Measurements from ENCODE around the gene STXBP1.

Gene STXBP1

DNA sequence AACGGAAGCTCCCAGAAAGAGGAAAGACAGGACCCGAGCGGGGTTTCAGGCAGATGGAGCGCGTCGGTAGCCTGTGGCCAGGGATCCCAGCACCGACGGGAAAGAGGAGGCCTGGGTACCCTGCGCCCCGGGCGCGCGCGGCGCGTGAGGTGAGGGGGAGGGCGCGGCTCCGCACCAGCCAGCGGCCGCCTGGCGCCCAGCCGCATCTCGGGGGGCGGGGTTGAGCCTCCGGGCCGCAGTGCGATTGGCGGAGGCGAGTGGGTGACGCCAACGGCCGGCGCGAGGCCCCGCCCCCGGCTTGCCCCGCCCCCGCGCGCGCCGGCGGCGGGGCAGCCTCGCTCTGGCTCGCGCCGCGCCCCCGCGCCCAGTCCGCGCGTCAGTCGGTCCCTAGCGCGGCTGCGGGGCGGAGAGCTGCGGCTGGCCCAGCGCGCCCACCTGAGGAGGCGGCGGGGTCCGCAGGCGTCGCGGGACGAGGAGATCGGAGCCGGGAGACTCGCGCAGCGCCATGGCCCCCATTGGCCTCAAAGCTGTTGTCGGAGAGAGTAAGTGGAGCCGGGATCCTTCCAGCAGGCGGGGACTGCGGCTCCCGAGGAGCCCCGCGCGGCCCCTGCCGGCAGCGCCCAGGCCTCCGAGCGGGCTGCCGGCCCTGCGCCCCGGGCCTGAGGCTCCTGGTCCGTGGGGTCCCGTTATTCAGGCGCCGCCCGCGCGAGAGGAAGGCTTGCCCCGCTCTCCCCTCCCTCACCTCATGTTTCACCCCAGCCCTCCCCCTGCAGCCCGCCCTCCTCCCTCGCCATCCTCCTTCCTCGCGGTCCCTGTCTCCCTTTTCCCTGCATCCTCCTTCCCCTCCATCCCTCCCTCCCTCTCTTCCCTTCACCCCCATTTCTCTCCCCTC is at the start of gene STXBP1:
Gene STXBP1, plus strand, starts transcription at position 379 of the 892 bp plus-strand sequence. Its CDS starts 127 bp downstream, at position 506.
- Mint-ChIP-seq H3K4me1 (ENCODE audit: low read depth) (peaks cover 21% of the 10 kb centered on the region), H3K27me3 (ENCODE audit: low read depth) (peaks cover 49% of the 10 kb centered on the region), H3K4me3 (peak within 1 kb of the TSS; percentile 96), H3K36me3 (ENCODE audit: low read depth) (no peaks in the 10 kb centered on the region), H3K9me3 (no peaks in the 10 kb centered on the region), H3K27ac (peak within 1 kb of the TSS; percentile 77)

DNA sequence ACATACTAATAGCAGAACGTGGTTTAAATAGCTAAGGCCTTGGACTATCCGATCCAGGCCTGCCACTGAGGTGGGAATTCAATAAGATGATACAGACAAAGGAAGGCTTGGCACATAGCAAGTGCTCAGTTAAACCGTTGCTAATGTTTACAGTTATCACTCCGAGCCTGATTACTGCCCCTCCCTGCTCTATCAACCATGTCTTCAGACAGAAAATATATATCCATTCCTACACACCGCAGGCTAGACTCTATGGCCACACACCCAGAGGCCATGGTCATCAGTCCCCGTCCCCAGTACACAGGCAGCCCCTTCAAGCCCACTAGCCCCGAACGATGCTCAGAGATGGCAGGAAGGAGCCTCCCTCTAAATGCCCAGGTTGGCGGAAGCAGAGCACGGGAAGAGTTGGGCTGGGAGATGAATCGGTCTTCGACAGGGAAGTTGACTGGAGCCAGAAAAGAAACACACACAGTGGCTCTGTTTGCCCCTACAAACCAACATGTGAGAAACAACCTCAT is 49.7 kb upstream of the STXBP1 start:
- peaks cover 49% of the 10 kb centered on the region for H3K4me1 Mint-ChIP-seq (ENCODE audit: low read depth)
- no peak overlapping the region for H3K4me3 Mint-ChIP-seq
- H3K36me3 Mint-ChIP-seq (ENCODE audit: low read depth), result peaks cover 23% of the 10 kb centered on the region
- no peaks in the 10 kb centered on the region for H3K9me3 Mint-ChIP-seq
- H3K27ac Mint-ChIP-seq, result no peak overlapping the region
- H3K27me3 Mint-ChIP-seq (ENCODE audit: low read depth), result no peaks in the 10 kb centered on the region

DNA sequence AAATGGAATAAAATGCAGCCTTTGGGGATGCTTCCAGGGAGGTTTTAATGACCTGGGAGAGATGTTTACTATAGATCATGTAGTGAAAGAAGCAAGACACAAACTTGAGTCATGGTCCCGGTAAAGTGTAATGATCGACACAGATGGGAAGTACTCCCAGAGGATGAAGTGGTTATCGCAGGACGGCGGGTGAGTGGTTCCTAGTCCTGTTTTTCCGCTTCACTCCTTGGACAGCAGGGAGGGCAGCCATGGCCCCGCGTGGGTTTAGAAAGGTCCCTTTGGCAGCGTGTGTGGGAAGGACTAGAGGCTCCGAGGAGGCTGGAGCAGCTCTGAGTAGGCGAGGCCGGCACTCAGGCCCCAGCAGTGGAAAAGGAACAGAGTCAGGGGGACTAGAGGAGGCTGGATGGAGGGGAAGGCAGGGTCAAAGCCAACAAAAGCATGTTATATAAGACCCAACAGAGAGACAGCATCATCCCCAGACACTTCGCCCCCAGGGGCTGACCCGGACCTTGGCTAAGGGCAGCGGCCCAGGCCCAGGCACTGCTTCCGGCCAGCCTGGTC is 49.2 kb upstream of the STXBP1 start:
- no peaks in the 10 kb centered on the region for H3K27me3 Mint-ChIP-seq (ENCODE audit: low read depth)
- H3K4me3 Mint-ChIP-seq, result no peak overlapping the region
- H3K9me3 Mint-ChIP-seq, result no peaks in the 10 kb centered on the region
- H3K4me1 Mint-ChIP-seq (ENCODE audit: low read depth), result peaks cover 52% of the 10 kb centered on the region
- H3K27ac Mint-ChIP-seq, result peak overlapping the region; percentile 62
- H3K36me3 Mint-ChIP-seq (ENCODE audit: low read depth), result peaks cover 26% of the 10 kb centered on the region

DNA sequence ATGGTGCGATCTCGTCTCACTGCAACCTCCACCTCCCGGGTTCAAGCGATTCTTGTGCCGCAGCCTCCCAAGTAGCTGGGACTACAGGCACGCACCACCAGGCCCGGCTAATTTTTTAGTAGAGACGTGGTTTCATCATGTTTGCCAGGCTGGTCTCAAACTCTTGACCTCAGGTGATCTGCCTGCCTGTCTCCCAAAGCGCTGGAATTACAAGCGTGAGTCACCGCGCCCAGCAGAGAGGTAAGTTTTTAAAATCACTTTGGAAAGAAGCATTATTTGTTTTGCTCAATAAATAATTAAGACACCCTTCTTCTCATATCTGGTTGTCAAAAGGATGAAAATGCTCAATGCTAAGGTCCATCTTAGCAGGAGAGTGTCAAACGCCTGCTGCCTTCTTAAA is 48.5 kb upstream of the STXBP1 start:
- Mint-ChIP-seq H3K9me3 (no peaks in the 10 kb centered on the region), H3K4me3 (no peak overlapping the region), H3K36me3 (ENCODE audit: low read depth) (peaks cover 25% of the 10 kb centered on the region), H3K27ac (no peak overlapping the region), H3K27me3 (ENCODE audit: low read depth) (no peaks in the 10 kb centered on the region), H3K4me1 (ENCODE audit: low read depth) (peaks cover 46% of the 10 kb centered on the region)

- H3K36me3 Mint-ChIP-seq (ENCODE audit: low read depth), result peaks cover 24% of the 10 kb centered on the region
- H3K4me3 Mint-ChIP-seq, result no peak overlapping the region
- peaks cover 44% of the 10 kb centered on the region for H3K4me1 Mint-ChIP-seq (ENCODE audit: low read depth)
- H3K27ac Mint-ChIP-seq, result no peak overlapping the region
- H3K9me3 Mint-ChIP-seq, result no peaks in the 10 kb centered on the region
- H3K27me3 Mint-ChIP-seq (ENCODE audit: low read depth), result no peaks in the 10 kb centered on the region
Observed at GRCh38 chr9:127565231-127565630, 46.8 kb upstream of the STXBP1 start.

GRCh38 chr9:127566351-127567001 is 45.6 kb upstream of the STXBP1 start:
- H3K4me1 Mint-ChIP-seq (ENCODE audit: low read depth), result peaks cover 37% of the 10 kb centered on the region
- no peak overlapping the region for H3K27ac Mint-ChIP-seq
- H3K36me3 Mint-ChIP-seq (ENCODE audit: low read depth), result peaks cover 20% of the 10 kb centered on the region
- no peaks in the 10 kb centered on the region for H3K9me3 Mint-ChIP-seq
- peak overlapping the region; percentile 40 for H3K4me3 Mint-ChIP-seq
- no peaks in the 10 kb centered on the region for H3K27me3 Mint-ChIP-seq (ENCODE audit: low read depth)

GRCh38 chr9:127567035-127567729 is 44.9 kb upstream of the STXBP1 start:
- H3K36me3 Mint-ChIP-seq (ENCODE audit: low read depth), result peaks cover 15% of the 10 kb centered on the region
- no peak overlapping the region for H3K27ac Mint-ChIP-seq
- no peaks in the 10 kb centered on the region for H3K27me3 Mint-ChIP-seq (ENCODE audit: low read depth)
- H3K9me3 Mint-ChIP-seq, result no peaks in the 10 kb centered on the region
- peaks cover 33% of the 10 kb centered on the region for H3K4me1 Mint-ChIP-seq (ENCODE audit: low read depth)
- H3K4me3 Mint-ChIP-seq, result peak overlapping the region; percentile 76

DNA sequence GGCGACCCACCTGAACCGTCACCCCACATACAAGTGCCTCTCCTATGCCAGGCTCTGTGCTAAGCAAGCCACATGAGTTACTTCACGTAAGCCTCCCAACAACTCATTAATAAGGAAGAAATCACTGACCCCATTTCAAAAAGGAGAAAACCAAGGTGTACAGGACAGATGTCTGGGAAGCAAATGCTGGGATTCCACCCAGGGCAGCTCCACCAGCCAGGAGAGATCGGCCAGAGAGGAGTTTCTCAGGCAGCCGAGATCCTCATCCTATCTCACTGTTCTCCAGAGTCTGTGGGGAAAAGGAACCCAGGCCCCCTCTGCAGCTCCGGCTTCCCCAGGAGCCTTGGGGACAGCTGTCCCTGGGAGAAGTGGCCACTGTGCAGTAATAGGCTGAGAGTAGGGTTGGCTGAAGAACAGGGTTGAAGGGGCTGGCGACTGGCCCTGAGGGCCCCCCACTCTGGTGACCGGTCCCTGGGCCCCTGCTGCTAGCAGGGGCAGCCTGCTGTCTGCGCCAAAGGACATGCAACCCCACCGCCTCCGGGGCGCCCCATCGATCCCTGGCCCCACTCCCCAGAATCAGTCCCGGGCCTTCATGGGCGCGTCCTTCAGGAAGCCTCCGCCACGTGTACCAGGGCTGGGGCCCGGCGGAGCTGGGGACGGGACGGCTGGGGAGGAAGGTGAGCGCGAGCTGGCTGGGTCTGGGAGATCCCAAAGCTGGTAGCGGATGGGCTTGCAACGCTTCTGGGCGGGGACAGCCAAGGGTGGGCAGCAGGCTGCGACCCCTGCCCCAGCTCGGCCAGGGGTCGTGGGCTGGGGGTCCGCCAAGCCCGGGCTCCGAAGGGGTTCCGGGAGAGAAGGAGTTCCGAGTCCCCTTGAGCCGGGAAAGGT is 44.1 kb upstream of the STXBP1 start:
- Mint-ChIP-seq H3K9me3 (no peaks in the 10 kb centered on the region), H3K4me3 (peak overlapping the region; percentile 76), H3K27me3 (ENCODE audit: low read depth) (no peaks in the 10 kb centered on the region), H3K4me1 (ENCODE audit: low read depth) (peaks cover 34% of the 10 kb centered on the region), H3K27ac (no peak overlapping the region), H3K36me3 (ENCODE audit: low read depth) (peaks cover 10% of the 10 kb centered on the region)

GRCh38 chr9:127568618-127568970 is 43.5 kb upstream of the STXBP1 start:
- Mint-ChIP-seq H3K27ac (no peak overlapping the region), H3K27me3 (ENCODE audit: low read depth) (no peaks in the 10 kb centered on the region), H3K4me1 (ENCODE audit: low read depth) (peaks cover 34% of the 10 kb centered on the region), H3K36me3 (ENCODE audit: low read depth) (peaks cover 9% of the 10 kb centered on the region), H3K4me3 (no peak overlapping the region), H3K9me3 (no peaks in the 10 kb centered on the region)

GRCh38 chr9:127568971-127569885 is 42.8 kb upstream of the STXBP1 start:
- H3K36me3 Mint-ChIP-seq (ENCODE audit: low read depth), result peaks cover 9% of the 10 kb centered on the region
- no peaks in the 10 kb centered on the region for H3K9me3 Mint-ChIP-seq
- peak overlapping the region; percentile 97 for H3K27ac Mint-ChIP-seq
- H3K27me3 Mint-ChIP-seq (ENCODE audit: low read depth), result no peaks in the 10 kb centered on the region
- peak overlapping the region; percentile 85 for H3K4me3 Mint-ChIP-seq
- H3K4me1 Mint-ChIP-seq (ENCODE audit: low read depth), result peaks cover 39% of the 10 kb centered on the region

GRCh38 chr9:127569886-127570401 is 42.1 kb upstream of the STXBP1 start:
- Mint-ChIP-seq H3K36me3 (ENCODE audit: low read depth) (peaks cover 8% of the 10 kb centered on the region), H3K4me1 (ENCODE audit: low read depth) (peaks cover 45% of the 10 kb centered on the region)

GRCh38 chr9:127570533-127571111 is 41.5 kb upstream of the STXBP1 start:
- Mint-ChIP-seq H3K27ac (peak overlapping the region; percentile 97), H3K4me1 (ENCODE audit: low read depth) (peaks cover 47% of the 10 kb centered on the region), H3K4me3 (peak overlapping the region; percentile 85), H3K27me3 (ENCODE audit: low read depth) (no peaks in the 10 kb centered on the region), H3K36me3 (ENCODE audit: low read depth) (peaks cover 8% of the 10 kb centered on the region), H3K9me3 (no peaks in the 10 kb centered on the region)

More at GRCh38 chr9:127569886-127570401, 42.1 kb upstream of the STXBP1 start:
- peak overlapping the region; percentile 85 for H3K4me3 Mint-ChIP-seq
- H3K27me3 Mint-ChIP-seq (ENCODE audit: low read depth), result no peaks in the 10 kb centered on the region
- H3K9me3 Mint-ChIP-seq, result no peaks in the 10 kb centered on the region
- H3K27ac Mint-ChIP-seq, result peak overlapping the region; percentile 97
